ENCODE results near the gene VANGL2.

Gene VANGL2

DNA sequence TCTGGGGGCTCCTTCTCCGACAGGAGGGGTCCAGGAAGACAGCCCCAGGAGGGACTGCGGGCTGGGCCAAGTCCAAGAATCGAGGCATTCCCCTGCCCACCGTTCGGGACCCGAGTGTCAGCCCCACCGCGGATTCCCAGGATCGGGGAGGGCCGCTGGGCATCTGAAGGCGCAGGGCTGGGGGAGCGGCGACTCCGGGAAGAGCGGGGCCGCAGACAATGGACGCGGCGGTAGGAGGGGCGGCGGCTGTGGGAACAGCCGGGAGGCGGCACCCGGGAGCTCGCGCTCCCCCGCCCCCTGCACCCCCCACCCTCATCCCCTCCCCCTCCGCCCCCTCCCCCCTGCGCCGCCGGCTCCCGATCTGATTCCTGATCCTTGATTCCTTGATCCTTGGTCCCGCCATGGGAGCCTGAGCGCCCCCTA is at the start of gene VANGL2:
VANGL2 (plus strand) TSS at position 342 of the 423 bp plus-strand sequence. CDS start 15,274 bp downstream, outside the sequence.
- TF ChIP-seq, protein P1, sequence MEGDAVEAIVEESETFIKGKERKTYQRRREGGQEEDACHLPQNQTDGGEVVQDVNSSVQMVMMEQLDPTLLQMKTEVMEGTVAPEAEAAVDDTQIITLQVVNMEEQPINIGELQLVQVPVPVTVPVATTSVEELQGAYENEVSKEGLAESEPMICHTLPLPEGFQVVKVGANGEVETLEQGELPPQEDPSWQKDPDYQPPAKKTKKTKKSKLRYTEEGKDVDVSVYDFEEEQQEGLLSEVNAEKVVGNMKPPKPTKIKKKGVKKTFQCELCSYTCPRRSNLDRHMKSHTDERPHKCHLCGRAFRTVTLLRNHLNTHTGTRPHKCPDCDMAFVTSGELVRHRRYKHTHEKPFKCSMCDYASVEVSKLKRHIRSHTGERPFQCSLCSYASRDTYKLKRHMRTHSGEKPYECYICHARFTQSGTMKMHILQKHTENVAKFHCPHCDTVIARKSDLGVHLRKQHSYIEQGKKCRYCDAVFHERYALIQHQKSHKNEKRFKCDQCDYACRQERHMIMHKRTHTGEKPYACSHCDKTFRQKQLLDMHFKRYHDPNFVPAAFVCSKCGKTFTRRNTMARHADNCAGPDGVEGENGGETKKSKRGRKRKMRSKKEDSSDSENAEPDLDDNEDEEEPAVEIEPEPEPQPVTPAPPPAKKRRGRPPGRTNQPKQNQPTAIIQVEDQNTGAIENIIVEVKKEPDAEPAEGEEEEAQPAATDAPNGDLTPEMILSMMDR (IDR thresholded peaks at IDR 0.05; ENCODE audit: low read depth, low read length) = no peak
- peak within 1 kb of the TSS; percentile 52 to 56 for H3K4me3 ChIP-seq (replicated peaks in 1 of 2; ENCODE audit: low read depth in 2 of 2, low read length in 2 of 2)
- DNase-seq (ENCODE audit: low read depth in 2 of 2) = peak; percentile 48 to 76

DNA sequence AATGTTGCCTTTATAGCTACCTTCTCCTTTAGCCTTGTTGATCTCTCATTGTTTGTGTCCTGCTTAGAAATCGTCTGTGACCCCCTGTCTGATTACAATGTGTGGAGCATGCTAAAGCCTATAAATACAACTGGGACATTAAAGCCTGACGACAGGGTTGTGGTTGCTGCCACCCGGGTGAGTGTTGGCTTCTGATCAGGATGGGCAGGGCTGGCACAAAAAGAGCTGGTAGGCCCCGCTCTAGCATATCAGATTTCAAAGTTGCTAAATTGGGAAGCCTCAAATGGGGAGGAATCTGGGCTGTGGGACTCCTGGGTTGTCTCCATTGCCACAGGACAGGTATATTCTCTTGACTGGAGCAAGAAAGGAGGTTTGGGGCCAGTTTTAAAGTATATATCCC is 48.7 kb upstream of the VANGL2 start:
- no peak overlapping the region for H3K4me3 ChIP-seq (replicated peaks in 1 of 2; ENCODE audit: low read depth in 2 of 2, low read length in 2 of 2)
- no peak for DNase-seq (ENCODE audit: low read depth in 2 of 2)
- TF ChIP-seq, protein P1 (IDR thresholded peaks at IDR 0.05; ENCODE audit: low read depth, low read length) = no peak

DNA sequence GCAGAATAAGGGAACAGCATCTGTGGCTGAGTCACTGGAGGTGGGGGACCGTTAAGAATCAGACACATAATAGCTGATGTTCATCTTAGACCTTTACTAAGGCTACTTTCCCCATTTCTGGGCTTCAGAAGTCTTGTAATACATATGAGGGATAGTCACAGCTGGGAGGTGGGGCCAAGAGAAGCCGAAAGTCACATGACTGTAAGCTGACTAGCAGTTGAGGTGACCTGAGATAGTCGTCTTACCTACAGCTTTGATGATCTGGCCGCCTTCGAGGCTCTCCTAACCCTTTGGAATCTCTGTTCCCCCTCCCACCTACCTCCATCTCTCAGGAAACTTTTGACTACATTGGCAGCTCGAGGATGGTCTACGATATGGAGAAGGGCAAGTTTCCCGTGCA is 47.8 kb upstream of the VANGL2 start:
- no peak overlapping the region for H3K4me3 ChIP-seq (replicated peaks in 1 of 2; ENCODE audit: low read depth in 2 of 2, low read length in 2 of 2)
- TF ChIP-seq, protein P1 (IDR thresholded peaks at IDR 0.05; ENCODE audit: low read depth, low read length) = no peak
- DNase-seq (ENCODE audit: low read depth in 2 of 2) = no peak

DNA sequence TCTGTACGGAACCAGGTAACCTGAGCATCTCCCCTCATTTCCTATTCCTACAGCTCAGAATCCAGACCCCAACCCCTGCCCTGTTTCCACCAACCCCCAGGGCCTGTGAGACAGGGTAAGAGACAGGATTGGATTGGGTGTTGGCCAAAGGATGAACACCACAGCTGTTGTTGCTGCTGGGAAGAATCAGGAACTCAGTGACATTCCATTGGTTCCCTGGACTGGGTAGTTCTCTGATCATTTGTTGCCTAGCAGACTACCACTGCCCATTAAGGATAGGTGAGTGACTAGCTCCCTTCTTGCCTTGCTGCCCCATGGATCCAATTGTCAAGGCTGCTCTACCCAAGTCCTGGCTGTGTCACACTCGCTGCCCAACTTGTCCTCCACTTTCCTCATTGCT is 47.1 kb upstream of the VANGL2 start:
- no peak overlapping the region for H3K4me3 ChIP-seq (replicated peaks in 1 of 2; ENCODE audit: low read depth in 2 of 2, low read length in 2 of 2)
- TF ChIP-seq, protein P1 (IDR thresholded peaks at IDR 0.05; ENCODE audit: low read depth, low read length) = no peak
- DNase-seq (ENCODE audit: low read depth in 2 of 2) = no peak

DNA sequence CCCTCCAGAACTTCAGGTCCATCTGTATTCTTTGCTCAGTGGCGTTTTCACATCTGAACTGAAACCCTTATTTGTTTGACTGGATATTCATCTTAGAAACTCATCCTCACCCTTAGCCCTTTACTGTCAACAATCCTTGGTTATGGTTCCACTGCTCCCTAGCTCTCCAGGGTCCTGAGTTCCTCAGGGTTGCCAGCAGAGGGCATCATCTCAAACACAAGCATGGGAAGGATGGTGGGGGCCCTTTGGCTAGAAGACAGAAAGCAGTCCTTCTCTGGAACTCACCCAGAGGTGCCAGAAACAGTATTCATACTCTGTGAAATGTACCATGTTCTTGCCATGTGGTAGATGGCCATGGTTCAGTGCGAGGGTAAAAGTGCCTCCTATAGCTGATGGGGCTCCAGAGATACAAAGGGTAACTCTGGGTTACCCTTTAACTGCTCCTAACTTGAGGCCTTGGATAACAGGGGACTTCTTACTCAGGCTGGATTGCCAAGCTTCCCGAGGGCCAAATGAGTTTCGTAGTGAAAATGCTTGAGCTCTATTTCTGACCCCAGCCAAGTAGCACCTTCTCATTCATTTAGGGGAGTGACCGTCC is 45.9 kb upstream of the VANGL2 start:
- TF ChIP-seq, protein P1 (IDR thresholded peaks at IDR 0.05; ENCODE audit: low read depth, low read length) = peak; percentile 65
- H3K4me3 ChIP-seq (replicated peaks in 1 of 2; ENCODE audit: low read depth in 2 of 2, low read length in 2 of 2) = no peak overlapping the region
- peak; percentile 34 to 46 for DNase-seq (ENCODE audit: low read depth in 2 of 2)

DNA sequence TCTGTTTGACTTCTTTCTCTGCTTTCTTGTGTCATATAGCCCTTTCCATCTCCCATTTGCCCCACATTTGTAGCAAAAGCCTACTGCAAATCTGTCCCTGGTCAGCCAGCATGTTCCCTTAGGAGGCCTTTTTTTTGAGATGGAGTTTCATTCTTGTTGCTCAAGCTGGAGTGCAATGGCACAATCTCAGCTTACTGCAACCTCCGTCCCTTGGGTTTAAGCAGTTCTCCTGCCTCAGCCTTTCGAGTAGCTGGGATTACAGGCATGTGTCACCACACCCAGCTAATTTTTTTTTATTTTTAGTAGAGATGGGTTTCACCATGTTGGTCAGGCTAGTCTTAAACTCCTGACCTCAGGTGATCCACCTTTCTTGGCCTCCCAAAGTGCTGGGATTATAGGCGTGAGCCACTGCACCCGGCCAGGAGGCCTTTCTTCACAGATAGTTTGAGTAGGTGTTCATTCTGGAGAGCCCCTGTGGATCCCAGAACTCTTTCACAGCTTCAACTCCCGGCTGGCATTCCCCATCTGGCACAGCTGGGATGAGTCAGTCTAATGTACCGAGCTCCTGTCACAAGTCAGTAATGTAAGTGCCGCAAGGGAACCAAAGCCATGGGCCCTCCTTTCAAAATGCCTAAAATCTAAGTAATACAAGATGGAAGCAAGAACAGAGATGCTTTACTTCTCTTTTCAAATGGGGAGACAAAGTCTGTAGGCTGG is 42.9 kb upstream of the VANGL2 start:
- DNase-seq (ENCODE audit: low read depth in 2 of 2) = peak in 1 of 2 donors; percentile 37

More for the DNA sequence above, 42.9 kb upstream of the VANGL2 start:
- no peak overlapping the region for H3K4me3 ChIP-seq (replicated peaks in 1 of 2; ENCODE audit: low read depth in 2 of 2, low read length in 2 of 2)
- TF ChIP-seq, protein P1 (IDR thresholded peaks at IDR 0.05; ENCODE audit: low read depth, low read length) = no peak

Measured in cardiac fibroblast (primary cell).